ENCODE data around the gene PCIF1. TPM values are rescaled to one million over a fixed set of nuclear protein-coding genes. Genes with fewer than 3 reads are reported as not detected.

PCIF1 gene
- total and polyA plus RNA-seq, 8 donors = 13.3 to 34.9 (median 18.7) TPM

DNA sequence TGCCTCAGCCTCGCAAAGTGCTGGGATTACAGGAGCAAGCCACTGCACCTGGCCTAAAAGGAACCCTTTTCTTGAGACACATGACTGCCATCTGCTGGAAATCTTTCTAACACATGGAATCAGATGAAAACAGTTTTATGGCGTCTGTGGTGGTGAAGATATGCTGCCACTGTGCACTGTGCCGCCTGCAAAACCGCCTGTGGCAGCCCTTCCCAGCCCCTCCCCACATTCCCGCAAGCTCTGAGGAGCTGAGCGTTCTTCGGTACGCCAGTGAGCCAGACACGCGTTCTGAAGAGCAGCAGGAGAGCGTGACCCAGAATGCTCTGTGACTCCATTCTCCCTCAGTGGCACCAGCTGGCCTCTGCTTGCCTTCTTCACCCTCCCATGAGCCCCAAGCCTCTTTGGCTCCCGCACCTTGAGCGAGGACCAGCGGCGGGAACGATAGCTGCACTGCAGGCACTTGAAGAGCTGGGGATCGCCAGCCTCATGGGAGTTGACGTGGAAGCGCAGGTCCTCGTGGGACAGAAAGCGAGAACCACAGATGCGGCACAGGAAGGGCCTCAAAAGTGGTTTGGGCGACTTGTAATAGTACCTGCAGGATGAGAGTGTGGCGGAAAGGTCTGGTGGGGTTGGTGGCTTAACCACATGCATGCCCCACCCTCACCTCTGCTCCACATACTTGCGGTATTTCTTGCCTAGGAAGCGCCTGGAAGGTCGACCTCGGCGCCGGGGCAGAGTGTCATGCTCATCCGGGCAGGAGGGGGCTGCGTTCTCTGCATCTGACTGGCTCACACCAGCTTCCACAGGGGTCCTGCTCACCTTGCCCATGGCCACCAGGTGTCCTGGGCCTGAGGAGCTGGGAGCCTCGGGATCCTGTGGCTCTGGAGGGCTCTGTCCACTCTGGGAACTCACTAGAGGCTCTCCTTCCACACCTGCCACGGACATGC lies 28.8 kb downstream of the PCIF1 start:
- H3K36me3 ChIP-seq = peaks cover 0 to 86% (median 45%) of the 10 kb centered on the region in 3 donors
- 79 to 80% methylated on average over 34 of the region's 34 CpGs for WGBS, 2 donors
- DNase-seq (peak in 2 of 6 donors; percentile 43 to 54), FAIRE-seq (no peak), ATAC-seq (peak; percentile 53 to 89 (median 76))
- H3K4me3 ChIP-seq = no peak overlapping the region
- no peaks in the 10 kb centered on the region for H3K4me1 ChIP-seq
- H3K27ac ChIP-seq = no peak overlapping the region
- H3K9me3 ChIP-seq = no peaks in the 10 kb centered on the region
- intact Hi-C loops (cut with DNase I) = loop anchor here in 1 of 3 donors (10.0 kb wide), 1 partner anchor 139 kb away; the partner anchor contains the start of gene TNNC2
- H3K27me3 ChIP-seq = no peaks in the 10 kb centered on the region
- TF ChIP-seq, protein P1, sequence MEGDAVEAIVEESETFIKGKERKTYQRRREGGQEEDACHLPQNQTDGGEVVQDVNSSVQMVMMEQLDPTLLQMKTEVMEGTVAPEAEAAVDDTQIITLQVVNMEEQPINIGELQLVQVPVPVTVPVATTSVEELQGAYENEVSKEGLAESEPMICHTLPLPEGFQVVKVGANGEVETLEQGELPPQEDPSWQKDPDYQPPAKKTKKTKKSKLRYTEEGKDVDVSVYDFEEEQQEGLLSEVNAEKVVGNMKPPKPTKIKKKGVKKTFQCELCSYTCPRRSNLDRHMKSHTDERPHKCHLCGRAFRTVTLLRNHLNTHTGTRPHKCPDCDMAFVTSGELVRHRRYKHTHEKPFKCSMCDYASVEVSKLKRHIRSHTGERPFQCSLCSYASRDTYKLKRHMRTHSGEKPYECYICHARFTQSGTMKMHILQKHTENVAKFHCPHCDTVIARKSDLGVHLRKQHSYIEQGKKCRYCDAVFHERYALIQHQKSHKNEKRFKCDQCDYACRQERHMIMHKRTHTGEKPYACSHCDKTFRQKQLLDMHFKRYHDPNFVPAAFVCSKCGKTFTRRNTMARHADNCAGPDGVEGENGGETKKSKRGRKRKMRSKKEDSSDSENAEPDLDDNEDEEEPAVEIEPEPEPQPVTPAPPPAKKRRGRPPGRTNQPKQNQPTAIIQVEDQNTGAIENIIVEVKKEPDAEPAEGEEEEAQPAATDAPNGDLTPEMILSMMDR (IDR thresholded peaks at IDR 0.05) = peak in 3 of 4 donors; percentile 10 to 24 (median 23)

DNA sequence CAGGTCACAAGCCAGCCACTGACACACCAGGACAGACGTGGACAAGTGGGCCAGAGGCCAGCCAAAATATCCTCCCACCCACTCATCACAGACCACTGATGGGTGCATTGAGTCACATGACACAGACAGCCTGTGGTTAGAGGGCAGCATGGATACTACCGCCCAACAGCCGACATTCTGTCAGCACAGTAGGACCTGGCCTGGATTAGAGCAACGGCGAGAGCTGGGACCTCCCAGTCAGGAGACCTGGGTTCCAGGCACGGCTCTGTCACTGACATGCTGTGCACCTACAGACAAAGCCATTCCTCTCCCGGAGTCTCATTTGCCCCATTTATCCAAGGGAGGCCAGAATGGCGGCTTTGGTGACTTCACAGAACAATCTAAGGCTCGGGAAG lies 29.5 kb downstream of the PCIF1 start:
- no peak overlapping the region for H3K4me3 ChIP-seq
- no peaks in the 10 kb centered on the region for H3K27me3 ChIP-seq
- intact Hi-C loops (cut with DNase I) = loop anchor here in 1 of 3 donors (10.0 kb wide), 1 partner anchor 139 kb away; the partner anchor contains the start of gene TNNC2
- peaks cover 0 to 79% (median 40%) of the 10 kb centered on the region in 3 donors for H3K36me3 ChIP-seq
- FAIRE-seq (no peak), DNase-seq (peak in 1 of 6 donors; percentile 41), ATAC-seq (no peak)
- no peaks in the 10 kb centered on the region for H3K9me3 ChIP-seq
- H3K27ac ChIP-seq = no peak overlapping the region
- 90 to 91% methylated on average over 9 of the region's 9 CpGs for WGBS, 2 donors
- TF ChIP-seq, protein P1 (IDR thresholded peaks at IDR 0.05) = no peak
- H3K4me1 ChIP-seq = no peaks in the 10 kb centered on the region

DNA sequence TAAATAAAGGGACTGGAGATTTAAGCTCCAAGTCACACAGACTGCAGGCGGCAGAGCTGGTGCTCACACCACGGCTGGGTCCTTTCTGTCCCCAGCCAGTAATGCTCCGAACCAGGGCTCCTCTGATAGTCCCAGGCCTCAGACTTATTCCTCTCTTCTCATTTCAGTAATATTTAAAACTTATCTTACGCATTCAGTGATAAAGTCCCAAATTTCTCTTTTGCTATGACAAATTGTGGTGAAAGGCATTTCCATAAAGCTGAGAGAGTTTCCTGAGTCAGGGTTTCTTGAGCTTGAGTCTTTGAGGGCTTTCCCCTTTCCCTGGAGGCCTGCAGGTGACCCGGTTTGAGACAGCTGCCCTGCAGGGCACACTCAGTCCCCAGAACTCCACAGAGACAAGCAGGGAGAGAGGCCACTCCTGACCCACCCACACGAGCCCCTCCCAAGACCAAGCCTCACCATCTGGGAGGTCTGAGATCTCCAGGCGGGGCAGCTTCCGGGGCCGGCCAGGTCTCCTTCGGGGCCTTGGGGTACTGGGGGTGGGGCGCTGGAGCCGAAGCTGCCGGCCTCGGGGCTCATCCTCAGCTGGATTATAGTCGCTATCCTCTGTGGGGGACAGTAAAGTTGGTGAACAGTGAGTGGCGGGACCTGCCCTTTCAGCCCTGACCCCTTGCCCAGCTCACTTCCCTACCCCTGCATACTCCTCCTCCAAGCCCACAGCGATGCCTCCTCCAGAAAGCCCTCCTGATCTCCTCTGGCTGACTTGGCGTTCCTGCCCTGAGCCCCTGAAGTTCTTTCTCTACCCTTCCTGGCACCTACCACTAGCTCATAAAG lies 30.9 kb downstream of the PCIF1 start:
- FAIRE-seq = no peak
- H3K4me3 ChIP-seq = no peak overlapping the region
- peaks cover 0 to 9% (median 5%) of the 10 kb centered on the region in 3 donors for H3K4me1 ChIP-seq
- intact Hi-C loops (cut with DNase I) = loop anchor here in 1 of 3 donors (5.0 to 10.0 kb wide), 2 partner anchors 78 to 141 kb away; partner anchors contain the start of genes SPATA25 and TNNC2
- WGBS, 2 donors = 86 to 89% methylated on average over 18 of the region's 18 CpGs
- no peaks in the 10 kb centered on the region for H3K27me3 ChIP-seq
- H3K9me3 ChIP-seq = no peaks in the 10 kb centered on the region
- TF ChIP-seq, protein P1 (IDR thresholded peaks at IDR 0.05) = no peak
- DNase-seq = peak in 2 of 6 donors; percentile 50 to 67
- no peak for ATAC-seq
- peaks cover 0 to 65% (median 26%) of the 10 kb centered on the region in 3 donors for H3K36me3 ChIP-seq
- no peak overlapping the region for H3K27ac ChIP-seq

DNA sequence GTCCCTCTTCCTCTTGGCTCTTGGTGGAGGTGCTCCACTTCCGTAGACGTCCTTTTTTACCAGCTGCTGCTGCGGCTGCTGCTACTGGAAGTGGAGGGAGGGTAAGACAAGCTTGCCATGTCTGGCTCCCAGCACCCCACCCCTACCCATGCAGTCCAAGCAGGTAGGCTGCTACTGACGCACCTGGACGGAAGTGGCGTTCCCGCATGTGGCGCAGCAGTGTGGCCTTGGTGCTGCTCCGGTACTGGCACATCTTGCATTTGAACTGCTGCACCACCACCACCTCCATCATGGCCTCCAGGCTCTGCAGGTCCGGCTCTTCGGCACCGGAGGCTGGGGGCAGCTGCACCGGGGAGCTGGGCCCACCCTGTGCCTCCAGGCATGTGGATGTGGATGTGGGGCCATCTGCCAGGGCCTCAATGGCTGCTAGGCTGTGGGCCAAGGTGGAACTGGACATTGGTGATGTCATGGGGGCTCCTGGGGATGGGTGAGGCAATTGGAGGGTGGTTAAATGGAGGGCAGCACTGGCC lies 33.1 kb downstream of the PCIF1 start:
- no peak overlapping the region for H3K27ac ChIP-seq
- TF ChIP-seq, protein P1 (IDR thresholded peaks at IDR 0.05) = no peak
- peaks cover 0 to 50% (median 13%) of the 10 kb centered on the region in 3 donors for H3K36me3 ChIP-seq
- 93% methylated on average over 13 of the region's 13 CpGs for WGBS, 2 donors
- H3K4me1 ChIP-seq = peaks cover 0 to 16% (median 8%) of the 10 kb centered on the region in 3 donors
- intact Hi-C loops (cut with DNase I) = loop anchor here in 1 of 3 donors (5.0 to 10.0 kb wide), 2 partner anchors 80 to 143 kb away; partner anchors contain the start of genes SPATA25 and TNNC2
- H3K27me3 ChIP-seq = no peaks in the 10 kb centered on the region
- DNase-seq = peak in 2 of 6 donors; percentile 51 to 62
- ATAC-seq = no peak
- H3K4me3 ChIP-seq = no peak overlapping the region
- no peaks in the 10 kb centered on the region for H3K9me3 ChIP-seq
- no peak for FAIRE-seq

All from pancreas (tissue), 10 donors.